OCI-LY1 (cell line): ENCODE data around the gene RPS6KA2.

Experiments
- H2AFZ ChIP-seq: fragments of 200-600 bp; sonication (generic), shearing (Covaris generic); 2 replicates; pipeline ENCODE4 v1.6.0; 2014; ENCODE audit warnings: antibody characterized with exemption, mild to moderate bottlenecking, low read length
- H3F3A ChIP-seq: fragments of 200-600 bp; sonication (generic), shearing (Covaris generic); 2 replicates; pipeline ENCODE4 v1.6.0; 2014; ENCODE audit warnings: mild to moderate bottlenecking, antibody characterized with exemption, low read length, moderate library complexity; ENCODE audit not compliant: insufficient read depth
- H3K27ac ChIP-seq: fragments of 200-600 bp; sonication (generic); 2 replicates; pipeline ENCODE4 v1.5.1; 2014; ENCODE audit warnings: low read length, mixed run types, mild to moderate bottlenecking, low read depth; ENCODE audit not compliant: poor library complexity, severe bottlenecking
- H3K27me3 ChIP-seq: fragments of 200-600 bp; sonication (generic); 2 replicates; pipeline ENCODE4 v1.6.0; 2014; ENCODE audit warnings: antibody characterized with exemption, mild to moderate bottlenecking, low read length, moderate library complexity; ENCODE audit not compliant: insufficient read depth
- H3K36me3 ChIP-seq: fragments of 200-600 bp; sonication (generic); 2 replicates; pipeline ENCODE4 v1.6.1; 2014; ENCODE audit warnings: mild to moderate bottlenecking, antibody characterized with exemption, low read length, moderate library complexity, mixed read lengths; ENCODE audit not compliant: insufficient read depth
- H3K4me1 ChIP-seq: fragments of 200-600 bp; sonication (generic); 2 replicates; pipeline ENCODE4 v1.5.1; 2014; ENCODE audit warnings: mild to moderate bottlenecking, low read length, moderate library complexity; ENCODE audit not compliant: insufficient read depth, severe bottlenecking
- H3K4me2 ChIP-seq: fragments of 200-600 bp; sonication (generic), shearing (Covaris generic); 2 replicates; pipeline ENCODE4 v1.6.1; 2014; ENCODE audit warnings: low read length
- H3K4me3 ChIP-seq: fragments of 200-600 bp; sonication (generic); 2 replicates; pipeline ENCODE4 v1.5.1; 2014; ENCODE audit warnings: low read length, low read depth, mild to moderate bottlenecking, mixed read lengths; ENCODE audit not compliant: poor library complexity, severe bottlenecking
- H3K79me2 ChIP-seq: fragments of 200-600 bp; shearing (Covaris generic); 2 replicates; pipeline ENCODE4 v1.6.1; 2016; ENCODE audit warnings: mixed run types, low read length, mixed read lengths; ENCODE audit not compliant: insufficient read depth
- H3K9ac ChIP-seq: fragments of 200-600 bp; sonication (generic), shearing (Covaris generic); 2 replicates; pipeline ENCODE4 v1.6.1; 2014; ENCODE audit warnings: mild to moderate bottlenecking, low read length, mixed read lengths
- H3K9me2 ChIP-seq: fragments of 200-600 bp; sonication (generic), shearing (Covaris generic); 2 replicates; pipeline ENCODE4 v1.6.1; 2014; ENCODE audit warnings: low read depth, mild to moderate bottlenecking, low read length, mixed read lengths
- H3K9me3 ChIP-seq: fragments of 200-600 bp; shearing (Covaris generic); 2 replicates; pipeline ENCODE4 v1.6.1; 2014; ENCODE audit warnings: low read length, mixed read lengths
- H4K20me1 ChIP-seq: fragments of 200-600 bp; sonication (generic), shearing (Covaris generic); 2 replicates; pipeline ENCODE4 v1.6.0; 2016; ENCODE audit warnings: mild to moderate bottlenecking, low read length; ENCODE audit not compliant: insufficient read depth
- CTCF ChIP-seq: fragments of 200-600 bp; sonication (generic), shearing (Covaris generic); IDR thresholded peaks from 2 replicates; pipeline ENCODE4 v1.5.1; 2017; ENCODE audit warnings: mild to moderate bottlenecking, antibody characterized with exemption, low read length, moderate library complexity, mixed read lengths
- EZH2 ChIP-seq: fragments of 200-600 bp; sonication (generic), shearing (Covaris generic); IDR thresholded peaks from 2 replicates; pipeline ENCODE4 v1.8.0; 2017; ENCODE audit warnings: borderline replicate concordance, mixed run types, mild to moderate bottlenecking, antibody characterized with exemption, low read length, moderate library complexity, mixed read lengths

RPS6KA2 gene

GRCh38 chr6:166603043-166603690 lies 23.9 kb downstream of the RPS6KA2 start:
- no peak overlapping the region for H3K4me2 ChIP-seq
- no peaks in the 10 kb centered on the region for H3K4me1 ChIP-seq
- no peak overlapping the region for H3K27ac ChIP-seq
- no peaks in the 10 kb centered on the region for H3K36me3 ChIP-seq
- no peaks in the 10 kb centered on the region for H3K79me2 ChIP-seq
- no peaks in the 10 kb centered on the region for H3K9me3 ChIP-seq
- H3F3A ChIP-seq = no peaks in the 10 kb centered on the region
- no peaks in the 10 kb centered on the region for H3K9me2 ChIP-seq
- no peak for TF ChIP-seq CTCF
- TF ChIP-seq EZH2 = no peak
- no peak overlapping the region for H2AFZ ChIP-seq
- no peak overlapping the region for H3K4me3 ChIP-seq
- peaks cover 10% of the 10 kb centered on the region; the same call in 1 of the 2 replicates for H3K27me3 ChIP-seq
- no peaks in the 10 kb centered on the region for H4K20me1 ChIP-seq
- no peak overlapping the region for H3K9ac ChIP-seq

GRCh38 chr6:166601956-166602355 lies 25.1 kb downstream of the RPS6KA2 start:
- TF ChIP-seq CTCF = no peak
- H3K4me3 ChIP-seq = no peak overlapping the region
- H3K27me3 ChIP-seq = peaks cover 10% of the 10 kb centered on the region; the same call in 1 of the 2 replicates
- H3K4me1 ChIP-seq = no peaks in the 10 kb centered on the region
- H4K20me1 ChIP-seq = no peaks in the 10 kb centered on the region
- H3K4me2 ChIP-seq = no peak overlapping the region
- H3F3A ChIP-seq = no peaks in the 10 kb centered on the region
- H3K9ac ChIP-seq = no peak overlapping the region
- H3K27ac ChIP-seq = no peak overlapping the region
- no peaks in the 10 kb centered on the region for H3K9me3 ChIP-seq
- no peaks in the 10 kb centered on the region for H3K9me2 ChIP-seq
- no peaks in the 10 kb centered on the region for H3K36me3 ChIP-seq
- H2AFZ ChIP-seq = no peak overlapping the region
- no peaks in the 10 kb centered on the region for H3K79me2 ChIP-seq

- H3K4me2 ChIP-seq = no peak overlapping the region
- no peak overlapping the region for H3K9ac ChIP-seq
- H3K9me3 ChIP-seq = no peaks in the 10 kb centered on the region
- H4K20me1 ChIP-seq = no peaks in the 10 kb centered on the region
- no peaks in the 10 kb centered on the region for H3K9me2 ChIP-seq
- H3K79me2 ChIP-seq = no peaks in the 10 kb centered on the region
- no peaks in the 10 kb centered on the region for H3F3A ChIP-seq
- H3K27me3 ChIP-seq = peaks cover 10% of the 10 kb centered on the region; the same call in 1 of the 2 replicates
- no peak overlapping the region for H3K4me3 ChIP-seq
- TF ChIP-seq EZH2 (no peak), CTCF (no peak)
- no peak overlapping the region for H3K27ac ChIP-seq
- no peaks in the 10 kb centered on the region for H3K36me3 ChIP-seq
- no peak overlapping the region for H2AFZ ChIP-seq
- H3K4me1 ChIP-seq = no peaks in the 10 kb centered on the region
These were observed 26.1 kb downstream of the RPS6KA2 start for GRCh38 chr6:166600931-166601330.
